Measurements from ENCODE around the gene PPM1J. TPM values are rescaled to one million over a fixed set of nuclear protein-coding genes. Genes with fewer than 3 reads are reported as not detected.

Gene PPM1J
- total and polyA plus RNA-seq, 2 donors (not counting 1 experiment from before 2014, with no cell fraction given) = 0.79 to 0.83 TPM

DNA sequence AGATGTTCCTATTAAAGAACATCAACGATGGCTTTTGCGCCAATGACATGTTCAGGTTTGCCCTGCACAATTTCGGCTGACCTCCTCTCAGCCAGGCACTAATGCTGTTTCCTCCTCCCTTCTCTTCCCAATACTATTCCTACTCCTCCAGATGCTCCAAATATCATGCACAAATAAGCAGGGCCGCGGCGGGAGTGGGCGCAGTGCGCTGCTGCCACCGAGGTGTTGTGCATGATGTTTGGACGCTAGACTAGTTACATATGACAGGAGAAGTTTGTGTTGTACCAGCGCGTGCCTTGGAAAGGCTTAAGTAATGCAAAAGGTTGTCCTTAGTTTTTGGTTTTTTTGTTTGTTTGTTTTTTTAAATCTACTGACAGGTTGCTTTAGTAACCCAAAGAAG, 33.3 kb upstream of the PPM1J start:
- Histone ChIP-seq H3K36me3 (ENCODE audit: control insufficient read depth, insufficient read depth, low read length) (no peaks in the 10 kb centered on the region), H4K20me1 (ENCODE audit: control insufficient read depth, extremely low read depth, insufficient read depth, low read length) (no peaks in the 10 kb centered on the region), H3K79me2 (ENCODE audit: control insufficient read depth, insufficient read depth, low read length) (no peaks in the 10 kb centered on the region), H3K4me2 (ENCODE audit: extremely low read depth, insufficient read depth, low read length) (no peak overlapping the region), H2AFZ (ENCODE audit: low read length) (no peak overlapping the region), H3K4me3 (replicated peaks in 1 of 4; ENCODE audit: control extremely low read depth in 1 of 4, insufficient read depth in 1 of 4, low read depth in 3 of 4, low read length in 4 of 4) (no peak overlapping the region), H3K27me3 (ENCODE audit: control insufficient read depth, insufficient read depth, low read length) (peaks cover 6% of the 10 kb centered on the region), H3K27ac (ENCODE audit: insufficient read depth, low read length) (no peak overlapping the region), H3K4me1 (ENCODE audit: control insufficient read depth, extremely low read depth, insufficient read depth, low read length) (no peaks in the 10 kb centered on the region), H3K9me3 (ENCODE audit: control insufficient read depth, insufficient read depth, low read depth, low read length) (no peaks in the 10 kb centered on the region), H3K9ac (ENCODE audit: insufficient read depth, low read length) (no peak overlapping the region)
- DNase-seq (ENCODE audit: low read depth in 2 of 2) = no peak
- TF ChIP-seq EZH2 (IDR thresholded peaks at IDR 0.05; ENCODE audit: low read length, missing control alignments) = no peak
- TF ChIP-seq, protein P1, sequence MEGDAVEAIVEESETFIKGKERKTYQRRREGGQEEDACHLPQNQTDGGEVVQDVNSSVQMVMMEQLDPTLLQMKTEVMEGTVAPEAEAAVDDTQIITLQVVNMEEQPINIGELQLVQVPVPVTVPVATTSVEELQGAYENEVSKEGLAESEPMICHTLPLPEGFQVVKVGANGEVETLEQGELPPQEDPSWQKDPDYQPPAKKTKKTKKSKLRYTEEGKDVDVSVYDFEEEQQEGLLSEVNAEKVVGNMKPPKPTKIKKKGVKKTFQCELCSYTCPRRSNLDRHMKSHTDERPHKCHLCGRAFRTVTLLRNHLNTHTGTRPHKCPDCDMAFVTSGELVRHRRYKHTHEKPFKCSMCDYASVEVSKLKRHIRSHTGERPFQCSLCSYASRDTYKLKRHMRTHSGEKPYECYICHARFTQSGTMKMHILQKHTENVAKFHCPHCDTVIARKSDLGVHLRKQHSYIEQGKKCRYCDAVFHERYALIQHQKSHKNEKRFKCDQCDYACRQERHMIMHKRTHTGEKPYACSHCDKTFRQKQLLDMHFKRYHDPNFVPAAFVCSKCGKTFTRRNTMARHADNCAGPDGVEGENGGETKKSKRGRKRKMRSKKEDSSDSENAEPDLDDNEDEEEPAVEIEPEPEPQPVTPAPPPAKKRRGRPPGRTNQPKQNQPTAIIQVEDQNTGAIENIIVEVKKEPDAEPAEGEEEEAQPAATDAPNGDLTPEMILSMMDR (conservative IDR thresholded peaks at IDR 0.05 in 1 of 2, IDR thresholded peaks at IDR 0.05 in 1 of 2; ENCODE audit: low read depth in 1 of 2, low read length in 2 of 2) = no peak

GRCh38 chr1:112744009-112744578, 29.0 kb upstream of the PPM1J start:
- H3K4me1 ChIP-seq (ENCODE audit: control insufficient read depth, extremely low read depth, insufficient read depth, low read length) = no peaks in the 10 kb centered on the region
- H3K36me3 ChIP-seq (ENCODE audit: control insufficient read depth, insufficient read depth, low read length) = no peaks in the 10 kb centered on the region
- no peak overlapping the region for H3K9ac ChIP-seq (ENCODE audit: insufficient read depth, low read length)
- peak overlapping the region; percentile 55 for H2AFZ ChIP-seq (ENCODE audit: low read length)
- H3K9me3 ChIP-seq (ENCODE audit: control insufficient read depth, insufficient read depth, low read depth, low read length) = no peaks in the 10 kb centered on the region
- no peaks in the 10 kb centered on the region for H4K20me1 ChIP-seq (ENCODE audit: control insufficient read depth, extremely low read depth, insufficient read depth, low read length)
- H3K27me3 ChIP-seq (ENCODE audit: control insufficient read depth, insufficient read depth, low read length) = peaks cover 6% of the 10 kb centered on the region
- TF ChIP-seq EZH2 (IDR thresholded peaks at IDR 0.05; ENCODE audit: low read length, missing control alignments) = no peak
- TF ChIP-seq, protein P1 (conservative IDR thresholded peaks at IDR 0.05 in 1 of 2, IDR thresholded peaks at IDR 0.05 in 1 of 2; ENCODE audit: low read depth in 1 of 2, low read length in 2 of 2) = peak; percentile 47 to 57
- peak overlapping the region; percentile 78 for H3K4me2 ChIP-seq (ENCODE audit: extremely low read depth, insufficient read depth, low read length)
- no peaks in the 10 kb centered on the region for H3K79me2 ChIP-seq (ENCODE audit: control insufficient read depth, insufficient read depth, low read length)
- peak overlapping the region; percentile 13 to 28 (median 24) for H3K4me3 ChIP-seq (replicated peaks in 1 of 4; ENCODE audit: control extremely low read depth in 1 of 4, insufficient read depth in 1 of 4, low read depth in 3 of 4, low read length in 4 of 4)
- no peak overlapping the region for H3K27ac ChIP-seq (ENCODE audit: insufficient read depth, low read length)
- DNase-seq (ENCODE audit: low read depth in 2 of 2) = peak; percentile 50 to 61

DNA sequence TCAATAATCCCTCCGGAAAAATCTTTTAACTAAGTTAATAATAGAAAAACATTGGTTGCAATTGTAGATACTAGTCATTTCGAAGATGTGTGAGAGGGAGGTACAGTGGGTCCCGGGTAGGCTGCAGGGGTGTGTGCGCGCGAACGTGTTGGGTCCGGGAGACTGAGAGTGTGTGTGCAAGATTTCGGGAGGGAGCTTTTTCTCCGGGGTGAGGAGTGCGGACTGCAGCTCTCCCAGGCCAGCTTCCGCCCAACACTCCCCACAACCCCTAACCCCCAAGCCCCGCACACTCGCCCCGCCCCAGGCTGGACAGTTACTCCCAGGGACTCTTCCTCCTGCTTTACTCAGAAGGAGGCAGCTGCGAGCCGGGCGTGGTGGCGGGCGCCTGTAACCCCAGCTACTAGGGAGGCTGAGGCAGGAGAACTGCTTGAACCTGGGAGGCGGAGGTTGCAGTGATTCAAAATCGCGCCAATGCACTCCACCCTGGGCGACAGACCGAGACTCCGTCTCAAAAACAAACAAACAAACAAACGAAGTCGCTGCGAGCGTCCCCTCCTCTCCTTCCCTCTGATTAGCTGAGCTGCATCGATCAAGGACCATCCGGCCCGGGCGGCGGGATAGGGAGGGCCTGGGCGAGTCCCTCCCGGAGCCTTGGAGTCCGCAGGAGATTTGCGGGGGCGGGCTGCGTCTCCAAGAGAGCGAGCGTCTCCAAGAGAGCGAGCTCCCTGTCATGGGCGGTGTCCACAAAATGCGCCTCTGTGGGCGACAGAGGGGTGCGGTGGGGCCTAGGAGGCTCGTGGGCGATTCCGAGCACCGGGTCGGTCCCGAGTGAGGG, 28.3 kb upstream of the PPM1J start:
- Histone ChIP-seq H3K4me3 (replicated peaks in 1 of 4; ENCODE audit: control extremely low read depth in 1 of 4, insufficient read depth in 1 of 4, low read depth in 3 of 4, low read length in 4 of 4) (peak overlapping the region; percentile 13 to 28 (median 24)), H3K4me2 (ENCODE audit: extremely low read depth, insufficient read depth, low read length) (peak overlapping the region; percentile 78), H3K27ac (ENCODE audit: insufficient read depth, low read length) (no peak overlapping the region), H3K9me3 (ENCODE audit: control insufficient read depth, insufficient read depth, low read depth, low read length) (no peaks in the 10 kb centered on the region), H3K27me3 (ENCODE audit: control insufficient read depth, insufficient read depth, low read length) (peaks cover 6% of the 10 kb centered on the region), H3K36me3 (ENCODE audit: control insufficient read depth, insufficient read depth, low read length) (no peaks in the 10 kb centered on the region), H2AFZ (ENCODE audit: low read length) (peak overlapping the region; percentile 55), H4K20me1 (ENCODE audit: control insufficient read depth, extremely low read depth, insufficient read depth, low read length) (no peaks in the 10 kb centered on the region), H3K4me1 (ENCODE audit: control insufficient read depth, extremely low read depth, insufficient read depth, low read length) (no peaks in the 10 kb centered on the region), H3K9ac (ENCODE audit: insufficient read depth, low read length) (no peak overlapping the region), H3K79me2 (ENCODE audit: control insufficient read depth, insufficient read depth, low read length) (no peaks in the 10 kb centered on the region)
- peak in 1 of 2 donors; percentile 50 for DNase-seq (ENCODE audit: low read depth in 2 of 2)
- no peak for TF ChIP-seq EZH2 (IDR thresholded peaks at IDR 0.05; ENCODE audit: low read length, missing control alignments)
- TF ChIP-seq, protein P1 (conservative IDR thresholded peaks at IDR 0.05 in 1 of 2, IDR thresholded peaks at IDR 0.05 in 1 of 2; ENCODE audit: low read depth in 1 of 2, low read length in 2 of 2) = no peak

Data from fibroblast of lung (primary cell).